Neural progenitor cell (in vitro differentiated cells): Measurements from ENCODE around the gene C2CD4C. TPM values are rescaled to one million over a fixed set of nuclear protein-coding genes. Genes with fewer than 3 reads are reported as not detected.

Source experiments
- DNase-seq: peaks from one replicate; pipeline ENCODE4 v3.0.0-alpha.2; 2016; ENCODE audit warnings: low spot score
- H2AFZ ChIP-seq: fragments of 200-600 bp; sonication (generic); replicated peaks from 2 replicates; pipeline ENCODE4 v1.6.1; 2016; ENCODE audit warnings: antibody characterized with exemption
- H3F3A ChIP-seq: fragments of 200-600 bp; sonication (generic); 2 replicates; pipeline ENCODE4 v1.6.1; 2016; ENCODE audit warnings: antibody characterized with exemption, low read depth
- H3K27ac ChIP-seq: fragments of 200-600 bp; sonication (generic); 2 replicates; pipeline ENCODE4 v1.5.1; 2016; ENCODE audit warnings: mild to moderate bottlenecking
- H3K27me3 ChIP-seq: fragments of 200-600 bp; sonication (generic); 2 replicates; pipeline ENCODE4 v1.6.1; 2016; ENCODE audit warnings: mild to moderate bottlenecking, moderate library complexity
- H3K36me3 ChIP-seq: fragments of 200-600 bp; sonication (generic); 2 replicates; pipeline ENCODE4 v1.5.1; 2016
- H3K4me1 ChIP-seq: fragments of 200-600 bp; sonication (generic); 2 replicates; pipeline ENCODE4 v1.6.1; 2016; ENCODE audit warnings: mixed run types
- H3K4me2 ChIP-seq: fragments of 200-600 bp; sonication (generic); 2 replicates; pipeline ENCODE4 v1.6.1; 2016
- H3K4me3 ChIP-seq: fragments of 200-600 bp; sonication (generic); 2 replicates; pipeline ENCODE4 v1.5.1; 2016
- H3K79me2 ChIP-seq: fragments of 200-600 bp; sonication (generic); 2 replicates; pipeline ENCODE4 v1.6.1; 2016; ENCODE audit warnings: low read depth
- H3K9ac ChIP-seq: fragments of 200-600 bp; sonication (generic); 2 replicates; pipeline ENCODE4 v1.6.1; 2016
- H3K9me3 ChIP-seq: fragments of 200-600 bp; sonication (generic); 2 replicates; pipeline ENCODE4 v1.5.1; 2016; ENCODE audit warnings: low read depth
- H4K20me1 ChIP-seq: fragments of 200-600 bp; sonication (generic); 2 replicates; pipeline ENCODE4 v1.6.1; 2016; ENCODE audit warnings: low read depth
- H3K27ac Mint-ChIP-seq: 3 replicates; pipeline ENCODE4 v1.8.0; 2021; ENCODE audit warnings: mixed read lengths
- H3K27me3 Mint-ChIP-seq: 2 replicates; pipeline ENCODE4 v1.8.0; 2022; ENCODE audit warnings: low read depth, mild to moderate bottlenecking, inconsistent platforms, moderate library complexity, mixed read lengths; ENCODE audit not compliant: insufficient read depth
- H3K36me3 Mint-ChIP-seq: 3 replicates; pipeline ENCODE4 v1.8.0; 2021; ENCODE audit warnings: mixed read lengths
- H3K4me1 Mint-ChIP-seq: 3 replicates; pipeline ENCODE4 v1.8.0; 2021; ENCODE audit warnings: mixed read lengths
- H3K4me3 Mint-ChIP-seq: 3 replicates; pipeline ENCODE4 v1.8.0; 2021; ENCODE audit warnings: mild to moderate bottlenecking, moderate library complexity, mixed read lengths
- H3K9me3 Mint-ChIP-seq: 3 replicates; pipeline ENCODE4 v1.8.0; 2020; ENCODE audit warnings: mixed read lengths
- CTCF ChIP-seq: fragments of 200-600 bp; sonication (generic); IDR thresholded peaks from 2 replicates; pipeline ENCODE4 v1.5.1; 2017; ENCODE audit warnings: antibody characterized with exemption, mild to moderate bottlenecking
- EZH2 ChIP-seq: fragments of 200-600 bp; sonication (generic); IDR thresholded peaks from 2 replicates; pipeline ENCODE4 v1.6.1; 2017; ENCODE audit warnings: antibody characterized with exemption, mild to moderate bottlenecking, moderate library complexity
- EZH2phosphoT487 ChIP-seq: fragments of 200-600 bp; sonication (generic); IDR thresholded peaks from 2 replicates; pipeline ENCODE4 v1.6.1; 2017; ENCODE audit warnings: antibody characterized with exemption
- total RNA-seq: library from RNA; depleted of rRNA; stranded (reverse); fragments of >200 nt; gene quantifications from 2 replicates; pipeline ENCODE4 v1.2.3, GENCODE V29; 2015; ENCODE audit warnings: low replicate concordance

Gene C2CD4C
- total RNA-seq, 1 donor from 2014 or later, result 2.3 TPM

- no peak for TF ChIP-seq CTCF
- no peak for TF ChIP-seq EZH2
- TF ChIP-seq EZH2phosphoT487, result no peak
- Histone ChIP-seq H3K4me1 (no peaks in the 10 kb centered on the region), H3K27ac (no peak overlapping the region), H3K27me3 (no peaks in the 10 kb centered on the region), H2AFZ (no peak overlapping the region), H3K9ac (no peak overlapping the region), H3K36me3 (no peaks in the 10 kb centered on the region), H3F3A (no peaks in the 10 kb centered on the region), H3K79me2 (no peaks in the 10 kb centered on the region), H4K20me1 (no peaks in the 10 kb centered on the region), H3K4me3 (no peak overlapping the region), H3K4me2 (no peak overlapping the region), H3K9me3 (no peaks in the 10 kb centered on the region)
- Mint-ChIP-seq H3K27ac (no peak overlapping the region), H3K36me3 (peaks cover 8% of the 10 kb centered on the region), H3K27me3 (peaks cover 5% of the 10 kb centered on the region), H3K4me3 (no peak overlapping the region), H3K9me3 (peaks cover 2% of the 10 kb centered on the region), H3K4me1 (peaks cover 9% of the 10 kb centered on the region)
- DNase-seq, result no peak
These were observed 26.2 kb upstream of the C2CD4C start for GRCh38 chr19:435056-435706.

GRCh38 chr19:434152-434960 lies 25.4 kb upstream of the C2CD4C start:
- Mint-ChIP-seq H3K36me3 (peaks cover 10% of the 10 kb centered on the region), H3K4me1 (peaks cover 9% of the 10 kb centered on the region), H3K9me3 (peaks cover 4% of the 10 kb centered on the region), H3K27ac (no peak overlapping the region), H3K4me3 (no peak overlapping the region), H3K27me3 (peaks cover 7% of the 10 kb centered on the region)
- no peak overlapping the region for H2AFZ ChIP-seq
- H3K4me3 ChIP-seq, result no peak overlapping the region
- no peaks in the 10 kb centered on the region for H3K9me3 ChIP-seq
- H3F3A ChIP-seq, result no peaks in the 10 kb centered on the region
- H3K4me1 ChIP-seq, result no peaks in the 10 kb centered on the region
- H3K79me2 ChIP-seq, result no peaks in the 10 kb centered on the region
- no peak overlapping the region for H3K4me2 ChIP-seq
- no peak for DNase-seq
- H3K36me3 ChIP-seq, result no peaks in the 10 kb centered on the region
- H4K20me1 ChIP-seq, result no peaks in the 10 kb centered on the region
- no peak overlapping the region for H3K9ac ChIP-seq
- H3K27me3 ChIP-seq, result no peaks in the 10 kb centered on the region
- H3K27ac ChIP-seq, result no peak overlapping the region
- no peak for TF ChIP-seq EZH2
- TF ChIP-seq EZH2phosphoT487, result no peak
- no peak for TF ChIP-seq CTCF

GRCh38 chr19:430701-431100 lies 21.8 kb upstream of the C2CD4C start:
- DNase-seq, result no peak
- H3K36me3 ChIP-seq, result no peaks in the 10 kb centered on the region
- H4K20me1 ChIP-seq, result no peaks in the 10 kb centered on the region
- no peak for TF ChIP-seq CTCF
- TF ChIP-seq EZH2phosphoT487, result no peak
- TF ChIP-seq EZH2, result no peak
- no peaks in the 10 kb centered on the region for H3F3A ChIP-seq
- H3K9ac ChIP-seq, result no peak overlapping the region
- no peaks in the 10 kb centered on the region for H3K79me2 ChIP-seq
- Mint-ChIP-seq H3K4me1 (peaks cover 3% of the 10 kb centered on the region), H3K36me3 (peaks cover 9% of the 10 kb centered on the region), H3K27ac (no peak overlapping the region), H3K4me3 (no peak overlapping the region), H3K27me3 (peaks cover 8% of the 10 kb centered on the region), H3K9me3 (peaks cover 4% of the 10 kb centered on the region)
- no peaks in the 10 kb centered on the region for H3K9me3 ChIP-seq
- no peak overlapping the region for H2AFZ ChIP-seq
- H3K4me1 ChIP-seq, result no peaks in the 10 kb centered on the region
- H3K27me3 ChIP-seq, result peaks cover 24% of the 10 kb centered on the region
- H3K4me3 ChIP-seq, result no peak overlapping the region
- no peak overlapping the region for H3K27ac ChIP-seq
- H3K4me2 ChIP-seq, result no peak overlapping the region
